SU-DHL-6 (cell line): ENCODE measurements around the gene AKAP6.

Source experiments
- EZH2phosphoT487 ChIP-seq: fragments of 200-600 bp; sonication (generic), shearing (Covaris generic); conservative IDR thresholded peaks from 2 replicates; pipeline ENCODE4 v1.6.1; 2018; ENCODE audit warnings: mild to moderate bottlenecking, antibody characterized with exemption, low read length, moderate library complexity, mixed read lengths
- TF ChIP-seq, protein P1 (sequence below): fragments of 200-600 bp; sonication (generic); IDR thresholded peaks from one replicate; pipeline ENCODE4 v1.5.1; 2017; ENCODE audit warnings: antibody characterized with exemption, mild to moderate bottlenecking, low read length, moderate library complexity; ENCODE audit not compliant: insufficient read depth, poor library complexity, severe bottlenecking

DNA sequence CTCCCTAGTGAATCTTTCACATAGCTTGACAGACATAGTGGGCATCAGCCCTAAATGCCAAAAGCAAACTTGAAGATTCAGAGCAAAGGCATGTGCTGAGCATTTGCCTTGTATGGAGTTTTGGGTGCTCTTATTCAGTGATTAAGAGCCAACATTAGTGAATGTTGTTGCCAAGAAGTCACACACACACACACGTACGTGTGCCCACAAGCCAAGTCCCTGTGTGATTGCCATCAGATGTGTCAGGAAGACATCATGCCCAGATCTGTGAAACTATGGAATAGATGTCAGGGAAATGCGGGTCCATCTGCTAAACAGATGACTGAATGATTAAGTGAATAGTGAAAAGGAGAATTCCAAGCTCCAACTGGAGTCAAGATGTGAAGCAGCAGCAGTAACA is 149.0 kb downstream of the AKAP6 start:
- TF ChIP-seq, protein P1, sequence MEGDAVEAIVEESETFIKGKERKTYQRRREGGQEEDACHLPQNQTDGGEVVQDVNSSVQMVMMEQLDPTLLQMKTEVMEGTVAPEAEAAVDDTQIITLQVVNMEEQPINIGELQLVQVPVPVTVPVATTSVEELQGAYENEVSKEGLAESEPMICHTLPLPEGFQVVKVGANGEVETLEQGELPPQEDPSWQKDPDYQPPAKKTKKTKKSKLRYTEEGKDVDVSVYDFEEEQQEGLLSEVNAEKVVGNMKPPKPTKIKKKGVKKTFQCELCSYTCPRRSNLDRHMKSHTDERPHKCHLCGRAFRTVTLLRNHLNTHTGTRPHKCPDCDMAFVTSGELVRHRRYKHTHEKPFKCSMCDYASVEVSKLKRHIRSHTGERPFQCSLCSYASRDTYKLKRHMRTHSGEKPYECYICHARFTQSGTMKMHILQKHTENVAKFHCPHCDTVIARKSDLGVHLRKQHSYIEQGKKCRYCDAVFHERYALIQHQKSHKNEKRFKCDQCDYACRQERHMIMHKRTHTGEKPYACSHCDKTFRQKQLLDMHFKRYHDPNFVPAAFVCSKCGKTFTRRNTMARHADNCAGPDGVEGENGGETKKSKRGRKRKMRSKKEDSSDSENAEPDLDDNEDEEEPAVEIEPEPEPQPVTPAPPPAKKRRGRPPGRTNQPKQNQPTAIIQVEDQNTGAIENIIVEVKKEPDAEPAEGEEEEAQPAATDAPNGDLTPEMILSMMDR: no peak
- no peak for TF ChIP-seq EZH2phosphoT487
